ENCODE measurements around the gene IGF2R.
"Not testable (repeated sequence)": the region's sequence is repeated elsewhere in the genome, so short reads cannot be mapped to it uniquely, and the experiment has no call there.

Gene IGF2R, protein sequence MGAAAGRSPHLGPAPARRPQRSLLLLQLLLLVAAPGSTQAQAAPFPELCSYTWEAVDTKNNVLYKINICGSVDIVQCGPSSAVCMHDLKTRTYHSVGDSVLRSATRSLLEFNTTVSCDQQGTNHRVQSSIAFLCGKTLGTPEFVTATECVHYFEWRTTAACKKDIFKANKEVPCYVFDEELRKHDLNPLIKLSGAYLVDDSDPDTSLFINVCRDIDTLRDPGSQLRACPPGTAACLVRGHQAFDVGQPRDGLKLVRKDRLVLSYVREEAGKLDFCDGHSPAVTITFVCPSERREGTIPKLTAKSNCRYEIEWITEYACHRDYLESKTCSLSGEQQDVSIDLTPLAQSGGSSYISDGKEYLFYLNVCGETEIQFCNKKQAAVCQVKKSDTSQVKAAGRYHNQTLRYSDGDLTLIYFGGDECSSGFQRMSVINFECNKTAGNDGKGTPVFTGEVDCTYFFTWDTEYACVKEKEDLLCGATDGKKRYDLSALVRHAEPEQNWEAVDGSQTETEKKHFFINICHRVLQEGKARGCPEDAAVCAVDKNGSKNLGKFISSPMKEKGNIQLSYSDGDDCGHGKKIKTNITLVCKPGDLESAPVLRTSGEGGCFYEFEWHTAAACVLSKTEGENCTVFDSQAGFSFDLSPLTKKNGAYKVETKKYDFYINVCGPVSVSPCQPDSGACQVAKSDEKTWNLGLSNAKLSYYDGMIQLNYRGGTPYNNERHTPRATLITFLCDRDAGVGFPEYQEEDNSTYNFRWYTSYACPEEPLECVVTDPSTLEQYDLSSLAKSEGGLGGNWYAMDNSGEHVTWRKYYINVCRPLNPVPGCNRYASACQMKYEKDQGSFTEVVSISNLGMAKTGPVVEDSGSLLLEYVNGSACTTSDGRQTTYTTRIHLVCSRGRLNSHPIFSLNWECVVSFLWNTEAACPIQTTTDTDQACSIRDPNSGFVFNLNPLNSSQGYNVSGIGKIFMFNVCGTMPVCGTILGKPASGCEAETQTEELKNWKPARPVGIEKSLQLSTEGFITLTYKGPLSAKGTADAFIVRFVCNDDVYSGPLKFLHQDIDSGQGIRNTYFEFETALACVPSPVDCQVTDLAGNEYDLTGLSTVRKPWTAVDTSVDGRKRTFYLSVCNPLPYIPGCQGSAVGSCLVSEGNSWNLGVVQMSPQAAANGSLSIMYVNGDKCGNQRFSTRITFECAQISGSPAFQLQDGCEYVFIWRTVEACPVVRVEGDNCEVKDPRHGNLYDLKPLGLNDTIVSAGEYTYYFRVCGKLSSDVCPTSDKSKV (N-terminal part only)

DNA sequence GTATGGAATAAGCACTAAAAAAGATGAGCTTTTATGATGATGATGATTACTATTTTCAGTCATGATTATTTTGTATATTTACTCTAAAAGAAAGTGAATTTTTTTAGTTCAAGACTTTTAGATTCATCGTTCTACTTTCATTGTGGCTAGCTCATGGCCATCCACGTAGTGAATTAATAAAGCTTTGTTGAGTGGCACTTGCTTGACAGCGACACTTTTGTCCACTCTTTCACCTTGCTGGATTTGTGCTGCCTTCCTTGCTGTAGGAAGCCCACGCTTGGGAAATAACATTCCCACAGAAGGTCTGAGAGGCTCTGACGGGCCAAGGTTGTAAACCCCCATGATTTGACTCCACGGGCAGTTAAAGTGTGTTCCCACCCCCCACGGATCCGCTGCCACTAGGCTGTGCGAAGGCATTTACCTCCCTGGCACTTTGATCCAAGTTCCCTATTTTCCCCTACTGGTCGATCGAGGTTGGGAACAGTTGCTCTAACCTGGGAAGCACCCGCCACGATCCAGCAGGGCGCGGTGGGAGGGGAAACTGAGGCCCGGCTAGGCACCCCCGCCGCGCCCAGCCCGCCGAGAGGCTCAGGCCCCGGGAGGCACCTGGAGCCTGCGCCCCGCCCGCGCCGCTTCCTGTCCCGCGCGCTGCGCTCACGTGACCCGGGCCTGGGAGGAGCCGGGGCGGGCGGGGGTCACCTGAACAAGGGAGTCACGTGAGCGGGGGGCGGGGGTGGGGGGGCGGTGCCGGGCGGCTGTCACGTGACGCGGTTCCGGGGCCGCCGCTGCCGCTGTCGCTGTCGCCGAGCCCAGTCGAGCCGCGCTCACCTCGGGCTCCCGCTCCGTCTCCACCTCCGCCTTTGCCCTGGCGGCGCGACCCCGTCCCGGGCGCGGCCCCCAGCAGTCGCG is at the start of gene IGF2R:
IGF2R (plus strand) TSS at position 788 of the 909 bp plus-strand sequence. CDS start 165 bp downstream, outside the sequence.
- peak in 50 of 51 donors; percentile 33 to 93 (median 80) for DNase-seq

DNA sequence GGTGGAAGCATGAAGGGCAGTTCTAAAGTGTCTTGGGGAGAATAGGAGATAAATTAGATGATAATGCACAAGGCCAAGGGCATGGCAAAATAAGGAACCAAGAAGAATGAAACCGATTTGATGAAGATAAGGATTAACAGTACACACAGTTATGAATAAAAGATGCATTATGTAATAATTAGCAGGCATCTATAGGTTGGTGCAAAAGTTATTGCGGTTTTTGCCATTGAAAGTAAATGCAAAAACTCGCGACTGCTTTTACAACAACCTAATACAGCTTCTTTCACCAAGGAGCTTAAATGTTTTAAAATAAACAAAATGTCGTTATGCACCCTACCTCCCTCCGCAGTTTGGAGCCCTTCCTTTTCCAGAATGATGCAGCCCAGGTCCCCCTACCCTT is 49.1 kb upstream of the IGF2R start:
- DNase-seq, result no peak

DNA sequence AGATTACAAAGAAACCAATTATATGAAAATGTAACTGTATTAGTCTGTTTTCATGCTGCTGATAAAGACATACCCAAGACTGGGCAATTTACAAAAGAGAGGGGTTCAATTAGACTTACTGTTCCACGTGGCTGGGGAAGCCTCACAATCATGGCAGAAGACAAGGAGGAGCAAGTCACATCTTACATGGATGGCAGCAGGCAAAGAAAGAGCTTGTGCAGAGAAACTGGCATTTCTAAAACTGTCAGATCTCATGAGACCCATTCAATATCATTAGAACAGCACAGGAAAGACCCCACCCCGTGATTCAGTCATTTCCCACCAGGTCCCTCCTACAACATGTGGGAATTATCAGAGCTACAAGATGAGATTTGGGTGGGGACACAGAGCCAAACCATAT is 44.7 kb upstream of the IGF2R start:
- DNase-seq, result not testable (repeated sequence)

DNA sequence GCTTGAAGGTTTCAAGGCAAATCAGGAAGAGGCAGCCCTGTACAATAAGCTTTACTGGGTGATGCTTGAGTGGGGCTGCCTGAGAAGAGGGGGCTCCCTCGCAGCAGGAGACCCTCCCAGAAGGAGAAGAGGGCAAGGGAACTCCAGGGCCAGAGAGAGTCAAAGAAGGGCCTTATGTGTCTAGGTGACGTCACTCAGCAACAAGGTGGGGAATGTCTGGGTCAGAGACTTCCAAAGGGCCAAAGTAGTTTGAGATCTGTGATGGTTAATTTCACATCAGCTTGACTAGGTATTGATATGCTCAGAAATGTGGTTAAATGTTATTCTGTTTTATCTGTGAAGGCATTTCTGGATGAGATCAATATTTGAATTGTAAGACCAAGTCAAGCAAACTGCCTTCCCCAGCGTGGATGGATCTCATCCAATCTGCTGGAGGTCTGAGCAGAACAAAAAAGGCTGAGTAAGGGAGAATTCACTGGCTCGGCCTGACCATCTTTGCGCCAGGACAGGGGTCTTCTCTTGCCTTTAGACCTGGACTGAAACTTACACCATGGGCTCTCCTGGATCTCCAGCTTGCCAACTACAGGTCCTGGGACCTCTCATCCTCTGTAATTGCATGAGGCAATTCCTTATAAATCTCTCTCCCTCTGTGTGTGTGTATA is 42.2 kb upstream of the IGF2R start:
- DNase-seq, result no peak

DNA sequence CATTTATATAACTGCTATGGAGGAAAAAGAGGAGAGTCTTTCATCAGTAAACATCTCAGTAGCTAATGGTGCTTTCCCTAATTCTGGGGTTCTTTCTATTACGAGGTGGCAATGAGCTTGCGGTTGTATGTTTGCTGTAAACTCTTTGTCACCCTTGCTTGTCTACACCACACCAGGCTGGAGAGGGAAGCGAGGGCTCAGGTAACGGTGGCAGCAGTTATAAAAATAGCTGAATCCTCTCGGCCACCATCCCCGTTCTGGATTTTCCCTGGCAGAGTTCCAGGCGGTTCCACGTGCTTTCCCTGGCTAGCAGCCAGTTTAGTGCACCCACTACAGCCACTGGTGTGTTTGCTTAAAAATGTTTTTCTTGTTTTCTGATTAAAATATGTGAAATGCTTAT is 39.1 kb upstream of the IGF2R start:
- DNase-seq, result peak in 1 of 51 donors; percentile 2

DNA sequence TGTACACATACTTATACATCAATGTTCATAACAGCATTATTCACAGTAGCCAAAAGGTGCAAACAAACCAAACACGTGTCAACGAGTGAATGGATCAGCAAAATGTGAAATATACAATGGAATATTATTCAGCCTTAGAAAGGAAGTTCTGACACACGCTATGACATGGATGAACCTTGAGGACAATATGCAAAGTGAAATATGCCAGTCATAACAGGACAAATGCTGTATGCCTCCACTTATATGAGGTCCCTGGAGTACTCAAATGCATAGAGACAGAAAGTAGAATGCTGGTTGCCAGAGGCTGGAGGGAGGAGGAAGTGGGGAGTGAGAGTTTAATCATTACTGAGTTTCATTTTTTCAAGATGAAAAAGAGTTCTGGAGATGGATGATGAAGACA is 37.8 kb upstream of the IGF2R start:
- no peak for DNase-seq

DNA sequence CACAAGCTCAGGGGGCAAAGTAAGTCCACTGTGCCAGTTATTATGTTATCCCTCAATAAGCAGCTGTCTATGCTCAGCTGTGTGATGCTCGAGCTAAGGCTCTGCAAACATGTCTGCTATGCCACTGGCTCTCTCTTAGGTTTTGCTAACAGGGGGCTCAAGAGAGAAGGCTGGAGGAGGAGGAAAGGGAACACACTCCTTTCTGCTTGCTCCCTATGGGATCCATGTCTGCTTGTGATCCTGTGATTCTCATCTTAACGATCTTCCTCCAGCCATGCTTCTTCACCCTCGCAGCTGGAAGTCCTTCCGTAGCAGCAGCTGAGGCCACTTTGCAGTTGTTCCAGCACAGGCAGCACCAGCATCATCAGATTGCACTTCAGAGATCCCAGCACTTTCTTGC is 37.0 kb upstream of the IGF2R start:
- no peak for DNase-seq

DNA sequence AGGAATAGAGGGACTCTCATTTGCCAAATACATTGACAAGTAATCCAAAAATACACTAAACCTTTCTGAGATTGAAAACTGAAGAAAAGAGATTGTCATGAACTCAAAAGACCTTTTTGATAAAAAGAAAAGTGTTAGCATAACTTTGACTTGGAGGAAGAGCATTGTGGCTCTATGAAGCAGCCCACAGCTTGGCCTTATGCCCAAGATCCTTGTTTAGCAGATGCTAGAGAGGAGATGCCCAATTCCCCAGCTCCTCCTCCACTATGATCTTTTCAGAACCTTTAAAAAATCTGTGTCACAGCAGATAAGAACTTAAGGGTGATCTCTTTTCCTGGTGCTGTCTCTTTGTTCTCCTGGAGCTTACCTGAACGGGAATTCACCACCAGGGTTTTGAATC is 35.8 kb upstream of the IGF2R start:
- no peak for DNase-seq

DNA sequence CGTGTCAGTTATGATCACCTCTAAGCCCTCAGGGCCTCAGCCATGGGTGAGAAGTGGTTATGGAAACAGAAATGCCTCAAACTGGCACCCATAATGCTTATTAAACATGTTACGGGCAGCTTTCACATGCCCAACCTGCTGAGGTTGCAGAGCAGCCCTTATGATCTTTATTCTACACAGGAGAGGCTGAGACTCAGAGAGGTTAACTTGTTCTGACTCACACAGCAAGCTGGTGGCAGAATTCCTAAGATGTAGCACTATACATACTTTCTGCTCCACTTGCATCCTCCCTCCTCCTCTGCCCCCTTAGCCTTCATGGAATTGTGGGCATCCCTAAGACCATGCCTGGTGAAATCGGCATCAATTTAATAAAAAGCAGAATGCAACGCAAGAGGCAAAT is 34.7 kb upstream of the IGF2R start:
- DNase-seq, result no peak

DNA sequence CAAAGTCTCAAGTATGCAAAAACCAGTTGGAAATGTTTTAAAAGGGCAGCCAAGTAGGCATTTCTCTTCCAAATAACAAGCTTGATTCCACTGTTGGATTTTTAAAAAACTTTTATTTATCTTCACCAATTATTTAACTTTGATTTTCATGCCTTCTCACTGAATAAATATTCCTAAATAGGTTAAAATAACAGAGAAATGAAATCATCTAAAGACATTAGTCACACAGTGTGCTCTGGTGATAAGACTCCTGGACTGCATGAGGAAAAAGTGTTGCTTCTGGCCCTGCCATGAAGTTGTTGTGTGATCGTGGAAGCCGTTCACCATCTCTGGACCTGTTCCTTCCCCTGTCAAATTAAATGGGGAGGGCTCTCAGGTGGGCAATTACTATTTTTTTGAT is 33.8 kb upstream of the IGF2R start:
- DNase-seq, result no peak

DNA sequence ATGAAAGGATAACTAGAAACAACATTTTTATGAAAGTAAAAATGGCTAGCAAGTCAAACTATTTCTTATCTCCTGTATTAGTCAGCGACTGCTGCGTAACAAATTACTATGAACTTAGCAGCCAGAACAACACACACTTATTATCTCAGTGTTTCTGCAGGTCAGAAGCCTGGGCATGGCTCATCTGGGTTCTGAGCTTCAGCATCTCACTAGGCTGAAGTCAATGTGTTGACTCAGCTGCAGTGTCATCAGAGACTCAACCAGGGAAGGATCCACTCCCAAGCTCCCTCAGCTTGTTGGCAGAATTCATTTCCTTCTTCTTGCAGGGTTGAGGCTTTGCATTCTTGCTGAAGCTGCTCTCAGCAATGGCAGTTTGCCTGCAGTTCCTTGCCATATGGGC is 33.2 kb upstream of the IGF2R start:
- no peak for DNase-seq

DNA sequence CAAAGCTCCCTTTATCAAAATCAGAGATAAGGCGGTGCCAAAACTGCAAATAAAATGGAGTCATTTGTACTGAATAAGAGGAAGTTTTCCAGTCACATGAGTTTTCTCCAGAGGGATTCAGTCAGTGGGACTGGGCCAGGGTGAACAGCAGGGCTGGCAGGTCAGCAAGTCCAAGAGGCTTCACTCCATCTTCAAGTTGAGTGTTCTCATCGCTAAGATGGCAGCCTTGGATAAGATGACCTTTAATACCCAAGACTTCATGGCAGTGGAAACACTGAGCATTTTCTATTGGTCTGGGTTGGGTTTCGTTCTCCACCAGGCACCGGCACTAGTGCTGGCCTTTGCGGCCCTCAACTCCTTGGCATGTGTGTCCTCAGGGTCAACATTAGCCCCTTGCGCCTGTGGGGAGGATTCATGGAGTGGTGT is 29.3 kb upstream of the IGF2R start:
- no peak for DNase-seq

DNA sequence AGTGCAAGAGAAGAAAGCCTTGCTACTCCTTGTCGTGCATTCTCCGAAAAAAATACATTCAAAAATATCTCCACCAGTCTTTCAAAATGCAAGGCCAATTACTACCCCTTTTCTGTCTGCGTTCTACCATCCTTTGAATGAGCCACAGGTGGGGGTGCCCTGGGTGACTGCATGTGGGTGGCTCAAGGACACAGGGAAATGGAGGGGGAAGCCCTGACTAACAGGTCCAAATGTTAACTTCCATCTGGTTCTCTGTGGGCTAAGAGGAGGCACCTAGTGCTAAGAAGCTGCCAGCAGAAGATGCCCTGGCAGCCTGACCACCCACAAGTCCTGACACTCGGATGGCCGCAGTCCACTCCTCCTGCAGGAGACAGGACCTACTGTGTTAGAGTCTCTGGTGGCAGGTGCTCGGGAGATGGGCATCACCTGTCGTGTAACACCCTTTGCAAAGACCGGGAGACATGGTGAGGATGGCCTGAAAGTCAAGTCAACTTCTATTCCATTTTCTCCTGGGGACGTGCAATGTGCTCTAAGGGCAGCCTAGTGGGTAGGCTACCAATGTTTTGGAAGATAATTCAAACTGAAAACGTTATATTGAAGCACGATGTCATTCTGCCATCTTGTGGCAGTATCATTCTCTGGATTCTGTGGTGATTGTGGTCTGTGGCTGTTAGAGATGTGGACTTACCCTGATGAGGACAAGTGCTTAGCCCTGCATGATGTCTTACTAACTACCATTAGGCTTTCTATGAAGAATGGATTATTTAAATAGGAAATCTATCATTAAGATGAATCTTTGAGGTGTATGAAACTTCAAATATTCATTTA is 27.4 kb upstream of the IGF2R start:
- DNase-seq, result peak in 1 of 51 donors; percentile 21

DNA sequence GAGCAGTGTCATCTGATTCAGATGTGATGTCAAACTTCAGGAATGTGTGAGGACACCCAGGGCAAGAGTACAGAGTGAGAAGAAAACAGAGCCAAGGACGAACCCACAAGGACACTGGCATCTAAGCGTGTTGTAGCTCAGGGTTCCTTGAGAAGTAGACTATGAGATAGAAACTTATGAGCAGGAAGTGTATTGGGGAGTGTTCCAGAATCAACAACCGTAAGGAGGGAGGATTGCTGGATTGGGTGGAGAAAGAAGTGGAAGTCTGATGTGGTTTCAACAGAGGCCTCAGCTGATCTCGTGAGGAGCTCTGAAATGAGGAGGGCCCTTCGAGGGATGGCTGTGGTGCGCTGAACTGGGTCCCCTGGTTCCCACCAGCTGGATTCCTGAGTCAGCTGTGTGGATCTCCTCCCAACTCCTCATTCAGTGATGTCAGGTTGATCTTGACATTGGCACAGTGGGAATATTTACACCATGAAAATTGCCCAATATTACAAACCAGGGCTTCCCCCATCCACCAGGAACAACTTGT is 25.7 kb upstream of the IGF2R start:
- no peak for DNase-seq

DNA sequence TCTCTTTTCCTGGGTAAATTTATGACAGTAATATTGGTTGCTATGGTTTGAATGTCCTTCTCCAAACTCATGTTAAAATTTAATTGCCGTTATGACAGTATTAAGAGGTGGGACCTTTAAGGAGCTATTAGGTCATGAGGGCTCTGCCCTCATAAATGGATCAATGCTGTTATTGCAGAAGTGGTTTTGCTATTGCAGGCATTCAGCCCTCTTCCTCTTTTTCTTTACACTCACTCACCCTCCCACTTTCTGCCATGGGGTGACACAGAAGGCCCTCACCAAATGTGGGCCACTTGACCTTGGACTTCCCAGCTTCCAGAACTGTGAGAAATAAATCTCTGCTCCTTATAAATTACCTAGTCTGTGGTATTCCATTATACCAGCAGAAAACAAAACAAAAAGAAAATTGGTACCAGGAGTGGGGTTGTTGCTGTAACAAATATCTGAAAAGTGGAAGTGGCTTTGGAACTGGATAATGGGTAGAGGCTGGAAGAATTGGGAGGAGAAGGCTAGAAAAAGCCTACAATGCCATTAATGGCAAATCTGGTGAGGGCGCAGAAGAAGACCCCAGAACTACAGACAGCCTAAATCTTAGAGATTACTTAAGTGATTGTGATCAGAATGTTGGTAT is 24.8 kb upstream of the IGF2R start:
- DNase-seq, result no peak

DNA sequence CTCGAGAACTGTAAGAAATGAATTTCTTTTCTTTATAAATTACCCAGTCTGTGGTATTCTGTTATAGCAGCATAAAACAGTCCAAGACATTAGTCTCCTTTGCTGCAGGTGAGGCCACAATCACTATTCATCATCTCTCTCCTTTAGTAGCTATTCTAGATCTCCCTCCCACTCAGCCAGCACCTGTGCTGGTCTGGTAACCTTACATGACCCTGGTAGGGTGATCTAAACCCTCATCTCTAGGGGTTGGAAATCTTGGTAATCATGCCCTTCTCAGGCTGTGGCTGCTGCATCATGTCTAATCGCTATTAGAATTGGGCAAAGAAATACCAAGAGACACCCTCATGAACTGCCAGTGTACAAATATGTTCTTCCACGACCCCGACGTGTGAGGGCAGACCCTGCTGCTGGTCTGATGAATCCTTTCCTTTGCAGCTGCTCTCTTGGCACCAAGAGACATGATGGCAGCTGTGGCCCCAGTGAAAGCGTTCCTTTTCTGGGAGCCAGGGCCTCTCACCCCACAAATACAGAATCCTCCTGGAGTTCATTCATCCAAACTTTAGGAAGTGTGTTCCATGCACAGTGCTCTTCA is 23.0 kb upstream of the IGF2R start:
- DNase-seq, result no peak

DNA sequence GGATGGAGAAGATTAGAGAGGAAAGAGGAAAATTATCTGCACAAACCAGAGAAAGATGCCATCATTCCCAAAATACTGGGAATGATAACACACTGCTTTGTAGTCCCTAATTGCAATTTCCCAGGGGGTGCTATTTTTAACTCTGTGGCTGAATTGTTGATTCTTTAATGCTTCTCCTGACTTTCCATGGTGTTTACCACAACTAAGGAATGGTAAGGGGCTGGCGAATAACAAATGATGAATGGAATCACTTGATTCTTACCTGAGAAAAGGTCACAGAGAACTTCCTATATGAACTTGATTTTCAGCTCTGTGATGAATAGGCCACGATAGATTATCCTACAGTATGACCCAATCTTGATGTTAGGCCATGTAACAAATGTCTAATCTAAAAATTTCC is 22.0 kb upstream of the IGF2R start:
- DNase-seq, result no peak

DNA sequence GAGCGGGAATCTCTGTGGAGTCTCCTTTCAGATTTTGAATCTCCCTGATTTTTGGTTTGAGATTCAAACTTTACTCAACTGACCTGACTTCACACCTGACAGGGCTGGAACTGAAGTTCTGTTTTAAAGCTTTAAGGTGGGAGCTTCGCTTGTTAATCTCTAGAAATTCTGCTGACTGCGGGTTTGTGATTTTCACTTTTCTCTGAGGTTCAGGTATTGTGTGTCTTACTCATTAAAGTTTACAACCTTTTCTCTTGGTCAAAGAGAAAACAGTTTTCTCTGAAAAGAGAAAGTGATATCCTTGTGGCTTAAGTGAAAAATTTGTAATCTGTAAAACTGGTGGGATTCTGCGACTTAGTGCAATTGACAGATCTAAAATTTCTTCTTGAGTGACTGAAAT is 20.7 kb upstream of the IGF2R start:
- no peak for DNase-seq

All from hypothalamus (tissue), 51 donors.